ENCODE data around the gene BANK1.

- TF ChIP-seq POLR2AphosphoS5 (IDR thresholded peaks at IDR 0.05): no peak
- no peak for TF ChIP-seq REST (IDR thresholded peaks at IDR 0.05; ENCODE audit: borderline replicate concordance)
- TF ChIP-seq CTCF (IDR thresholded peaks at IDR 0.05; ENCODE audit: poor library complexity, severe bottlenecking): no peak
- no peak for TF ChIP-seq EZH2 (IDR thresholded peaks at IDR 0.05; ENCODE audit: borderline replicate concordance, insufficient read depth, low read length, poor library complexity, severe bottlenecking)
- no peak for TF ChIP-seq EP300 (conservative IDR thresholded peaks at IDR 0.05; ENCODE audit: poor library complexity, severe bottlenecking)
- no peak for TF ChIP-seq RAD21 (conservative IDR thresholded peaks at IDR 0.05)
- no peak for TF ChIP-seq TAF1 (IDR thresholded peaks at IDR 0.05; ENCODE audit: low read depth)
- no peak for TF ChIP-seq MXI1 (conservative IDR thresholded peaks at IDR 0.05; ENCODE audit: poor library complexity, severe bottlenecking)
These were observed 182.3 kb downstream of the BANK1 start for GRCh38 chr4:101972791-101973190.
